Cardiac muscle cell (in vitro differentiated cells and primary cell): Measurements from ENCODE around the gene CCK. TPM values are rescaled to one million over a fixed set of nuclear protein-coding genes. Genes with fewer than 3 reads are reported as not detected.

Experiments used
- DNase-seq, 2 donors: peaks; one replicate each; pipeline versions ENCODE4 v3.0.0 to v3.0.0-alpha.2; 2010 to 2017; ENCODE audit warnings: low read depth in 1 of 2, low spot score in 1 of 2
- H3K27ac ChIP-seq: fragments of 200-600 bp; sonication (generic); 2 replicates; pipeline ENCODE4 v1.5.1; 2016
- H3K27me3 ChIP-seq: fragments of 200-600 bp; sonication (generic); 2 replicates; pipeline ENCODE4 v1.6.0; 2016; ENCODE audit warnings: control low read depth
- H3K36me3 ChIP-seq: fragments of 200-600 bp; sonication (generic); 2 replicates; pipeline ENCODE4 v1.5.1; 2016; ENCODE audit warnings: control low read depth
- H3K4me1 ChIP-seq: fragments of 200-600 bp; sonication (generic); 2 replicates; pipeline ENCODE4 v1.8.1; 2017; ENCODE audit warnings: low read depth, mild to moderate bottlenecking, mixed run types
- H3K4me3 ChIP-seq: fragments of 200-600 bp; sonication (generic); 2 replicates; pipeline ENCODE4 v1.5.1; 2016; ENCODE audit warnings: mild to moderate bottlenecking
- H3K9me3 ChIP-seq: fragments of 200-600 bp; sonication (generic); 2 replicates; pipeline ENCODE4 v1.5.1; 2017; ENCODE audit warnings: low read depth, mild to moderate bottlenecking, control low read depth
- CTCF ChIP-seq: IDR thresholded peaks from 2 replicates; pipeline ENCODE4 v1.5.1; 2012; ENCODE audit warnings: low read depth, mild to moderate bottlenecking, low read length
- polyA plus RNA-seq: library from polyadenylated mRNA; unstranded; fragments of >200 nt; fragmentation: Nextera tagmentation; extraction: Ambion mirVana; gene quantifications from 2 replicates; pipeline ENCODE4 v1.2.1, GENCODE V29; 2016
- total RNA-seq: library from RNA; depleted of rRNA; stranded (reverse); fragments of >200 nt; gene quantifications from 2 replicates; pipeline ENCODE4 v1.2.3, GENCODE V29; 2016

CCK gene
- total and polyA plus RNA-seq, 2 experiments from 2014 or later, result not detected

- Histone ChIP-seq H3K4me1 (no peaks in the 10 kb centered on the region), H3K27ac (no peak overlapping the region), H3K36me3 (no peaks in the 10 kb centered on the region), H3K4me3 (no peak overlapping the region), H3K9me3 (no peaks in the 10 kb centered on the region), H3K27me3 (no peaks in the 10 kb centered on the region)
- no peak for TF ChIP-seq CTCF
- DNase-seq, result no peak
Observed at GRCh38 chr3:42225486-42226363, 40.3 kb downstream of the CCK start.

GRCh38 chr3:42224658-42225421 is 41.1 kb downstream of the CCK start:
- no peak overlapping the region for H3K4me3 ChIP-seq
- H3K4me1 ChIP-seq, result no peaks in the 10 kb centered on the region
- no peaks in the 10 kb centered on the region for H3K9me3 ChIP-seq
- no peak for DNase-seq
- H3K27me3 ChIP-seq, result no peaks in the 10 kb centered on the region
- H3K27ac ChIP-seq, result peak overlapping the region; percentile 10
- no peak for TF ChIP-seq CTCF
- no peaks in the 10 kb centered on the region for H3K36me3 ChIP-seq

GRCh38 chr3:42224178-42224577 is 41.8 kb downstream of the CCK start:
- H3K4me1 ChIP-seq, result no peaks in the 10 kb centered on the region

GRCh38 chr3:42222942-42223693 is 42.9 kb downstream of the CCK start:
- no peaks in the 10 kb centered on the region for H3K4me1 ChIP-seq
- no peak for TF ChIP-seq CTCF
- H3K4me3 ChIP-seq, result no peak overlapping the region
- no peaks in the 10 kb centered on the region for H3K9me3 ChIP-seq
- no peak for DNase-seq
- H3K36me3 ChIP-seq, result peaks cover 3% of the 10 kb centered on the region
- no peak overlapping the region for H3K27ac ChIP-seq
- H3K27me3 ChIP-seq, result no peaks in the 10 kb centered on the region

More at GRCh38 chr3:42224178-42224577, 41.8 kb downstream of the CCK start:
- Histone ChIP-seq H3K36me3 (peaks cover under 1% of the 10 kb centered on the region), H3K27me3 (no peaks in the 10 kb centered on the region), H3K9me3 (no peaks in the 10 kb centered on the region), H3K27ac (no peak overlapping the region), H3K4me3 (no peak overlapping the region)
- TF ChIP-seq CTCF, result no peak
- DNase-seq, result no peak

- Histone ChIP-seq H3K4me1 (no peaks in the 10 kb centered on the region), H3K27ac (no peak overlapping the region), H3K27me3 (no peaks in the 10 kb centered on the region), H3K9me3 (no peaks in the 10 kb centered on the region), H3K36me3 (peaks cover 3% of the 10 kb centered on the region), H3K4me3 (no peak overlapping the region)
- DNase-seq, result no peak
- no peak for TF ChIP-seq CTCF
Observed at GRCh38 chr3:42220436-42221121, 45.4 kb downstream of the CCK start.
